Measurements from ENCODE around the gene ABCA3.

Gene ABCA3

DNA sequence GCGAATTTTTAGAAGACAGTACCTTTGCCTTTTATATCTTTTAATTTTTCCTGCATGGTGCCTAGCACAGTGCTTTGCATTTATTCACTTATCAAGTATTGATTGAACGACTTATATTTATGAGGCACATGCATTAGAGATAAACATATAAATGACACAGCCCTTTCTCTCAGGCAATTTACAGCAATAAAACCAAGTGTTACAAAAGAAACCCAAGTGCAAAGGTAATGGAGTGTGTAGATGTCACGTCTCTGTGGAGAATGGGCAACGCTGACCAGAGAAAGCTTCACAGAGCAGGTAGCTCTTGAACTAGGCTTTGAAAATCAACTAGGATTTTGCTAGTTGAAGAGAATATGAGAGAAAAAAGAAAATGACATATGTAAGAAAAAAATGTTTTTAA lies 32.6 kb upstream of the ABCA3 start:
- H3K4me1 ChIP-seq (ENCODE audit: low read length) = no peaks in the 10 kb centered on the region
- no peak overlapping the region for H3K4me3 ChIP-seq (ENCODE audit: low read length)
- no peak overlapping the region for H3K4me2 ChIP-seq (ENCODE audit: low read length)
- H3K9ac ChIP-seq (ENCODE audit: low read length) = no peak overlapping the region
- no peaks in the 10 kb centered on the region for H3K9me3 ChIP-seq (ENCODE audit: insufficient read depth, low read length)
- H2AFZ ChIP-seq (ENCODE audit: low read depth, low read length) = no peak overlapping the region
- H4K20me1 ChIP-seq (ENCODE audit: insufficient read depth, low read length) = no peaks in the 10 kb centered on the region
- H3K27ac ChIP-seq (ENCODE audit: low read length) = no peak overlapping the region
- TF ChIP-seq CTCF (IDR thresholded peaks at IDR 0.05; ENCODE audit: low read depth, low read length) = no peak
- no peak for TF ChIP-seq EZH2phosphoT487 (IDR thresholded peaks at IDR 0.05; ENCODE audit: low read depth)
- H3K36me3 ChIP-seq (replicated peaks; ENCODE audit: low read depth, low read length) = no peaks in the 10 kb centered on the region
- no peaks in the 10 kb centered on the region for H3K79me2 ChIP-seq (ENCODE audit: low read length)
- H3K27me3 ChIP-seq (ENCODE audit: low read depth, low read length) = peaks cover 16% of the 10 kb centered on the region

DNA sequence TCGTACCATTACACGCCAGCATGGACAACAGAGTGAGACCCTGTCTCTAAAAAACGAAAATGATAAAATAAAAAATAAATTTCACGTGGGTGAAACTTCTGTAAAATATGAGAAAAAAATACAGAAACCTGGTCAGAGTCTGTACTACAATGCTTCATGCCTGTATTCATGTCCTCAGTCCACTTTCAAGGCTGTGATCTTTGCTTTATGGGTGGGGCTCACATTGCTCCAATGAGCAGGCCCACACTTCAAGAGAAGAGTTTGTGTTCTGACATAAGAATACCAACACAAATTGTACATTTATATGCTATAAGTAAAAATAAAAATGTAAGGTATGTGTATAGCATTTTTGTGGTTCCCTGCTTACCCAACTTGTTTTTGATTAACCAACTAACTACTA lies 32.2 kb upstream of the ABCA3 start:
- H3K36me3 ChIP-seq (replicated peaks; ENCODE audit: low read depth, low read length) = no peaks in the 10 kb centered on the region
- H3K9ac ChIP-seq (ENCODE audit: low read length) = no peak overlapping the region
- no peak overlapping the region for H3K4me2 ChIP-seq (ENCODE audit: low read length)
- no peaks in the 10 kb centered on the region for H3K79me2 ChIP-seq (ENCODE audit: low read length)
- H3K27ac ChIP-seq (ENCODE audit: low read length) = no peak overlapping the region
- H4K20me1 ChIP-seq (ENCODE audit: insufficient read depth, low read length) = no peaks in the 10 kb centered on the region
- no peaks in the 10 kb centered on the region for H3K9me3 ChIP-seq (ENCODE audit: insufficient read depth, low read length)
- no peak for TF ChIP-seq CTCF (IDR thresholded peaks at IDR 0.05; ENCODE audit: low read depth, low read length)
- no peak for TF ChIP-seq EZH2phosphoT487 (IDR thresholded peaks at IDR 0.05; ENCODE audit: low read depth)
- no peak overlapping the region for H2AFZ ChIP-seq (ENCODE audit: low read depth, low read length)
- no peak overlapping the region for H3K4me3 ChIP-seq (ENCODE audit: low read length)
- H3K27me3 ChIP-seq (ENCODE audit: low read depth, low read length) = peaks cover 16% of the 10 kb centered on the region
- peaks cover under 1% of the 10 kb centered on the region; the same call in 1 of the 2 replicates for H3K4me1 ChIP-seq (ENCODE audit: low read length)

DNA sequence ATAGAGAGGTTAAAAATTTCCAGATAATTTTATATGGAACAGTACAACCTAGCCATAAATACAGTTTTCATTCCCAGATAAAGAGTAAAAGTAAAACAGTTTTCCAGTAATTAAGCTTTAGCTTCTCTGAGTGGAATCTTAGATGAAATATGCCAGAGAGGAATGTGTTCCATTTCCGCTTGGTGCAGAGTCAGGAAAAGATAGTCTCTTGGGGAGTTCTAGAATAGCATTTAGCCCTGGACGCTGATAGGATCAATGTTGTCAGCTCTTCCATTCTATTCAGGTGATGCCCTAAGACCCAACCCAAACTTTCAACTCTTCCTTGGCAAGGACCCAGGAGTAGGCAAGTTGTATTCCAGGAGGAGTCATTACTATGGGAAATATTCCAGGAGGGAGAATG lies 30.9 kb upstream of the ABCA3 start:
- H3K9ac ChIP-seq (ENCODE audit: low read length) = no peak overlapping the region

DNA sequence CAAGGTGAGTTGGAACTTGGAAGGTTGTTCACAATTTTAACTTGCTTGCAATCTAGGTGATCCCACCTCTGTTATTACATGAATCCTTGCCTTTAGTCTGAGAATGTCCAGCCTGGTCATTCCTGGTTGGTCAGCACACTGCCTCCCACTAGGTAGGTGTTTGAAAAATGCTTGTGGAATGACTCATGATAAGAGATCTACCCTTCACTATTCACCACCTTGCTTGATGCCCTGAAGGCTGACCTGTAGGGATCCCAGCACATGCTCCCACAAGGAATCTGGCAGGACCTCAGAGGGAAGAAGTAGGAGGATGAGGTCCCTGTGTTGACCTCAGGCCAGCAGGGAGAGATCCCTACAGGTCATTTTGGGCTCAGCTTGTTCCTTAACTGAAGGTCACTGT lies 30.2 kb upstream of the ABCA3 start:
- H3K4me3 ChIP-seq (ENCODE audit: low read length) = no peak overlapping the region
- H3K9me3 ChIP-seq (ENCODE audit: insufficient read depth, low read length) = no peaks in the 10 kb centered on the region
- H4K20me1 ChIP-seq (ENCODE audit: insufficient read depth, low read length) = no peaks in the 10 kb centered on the region
- no peaks in the 10 kb centered on the region for H3K79me2 ChIP-seq (ENCODE audit: low read length)
- H3K27ac ChIP-seq (ENCODE audit: low read length) = no peak overlapping the region
- no peaks in the 10 kb centered on the region for H3K36me3 ChIP-seq (replicated peaks; ENCODE audit: low read depth, low read length)
- peaks cover 20% of the 10 kb centered on the region for H3K4me1 ChIP-seq (ENCODE audit: low read length)
- TF ChIP-seq EZH2phosphoT487 (IDR thresholded peaks at IDR 0.05; ENCODE audit: low read depth) = no peak
- no peak for TF ChIP-seq CTCF (IDR thresholded peaks at IDR 0.05; ENCODE audit: low read depth, low read length)
- no peak overlapping the region for H3K4me2 ChIP-seq (ENCODE audit: low read length)
- H2AFZ ChIP-seq (ENCODE audit: low read depth, low read length) = no peak overlapping the region
- no peak overlapping the region for H3K9ac ChIP-seq (ENCODE audit: low read length)
- H3K27me3 ChIP-seq (ENCODE audit: low read depth, low read length) = peaks cover 27% of the 10 kb centered on the region

More for the DNA sequence above, 30.9 kb upstream of the ABCA3 start:
- H3K27me3 ChIP-seq (ENCODE audit: low read depth, low read length) = peaks cover 20% of the 10 kb centered on the region
- H3K9me3 ChIP-seq (ENCODE audit: insufficient read depth, low read length) = no peaks in the 10 kb centered on the region
- no peaks in the 10 kb centered on the region for H3K79me2 ChIP-seq (ENCODE audit: low read length)
- TF ChIP-seq CTCF (IDR thresholded peaks at IDR 0.05; ENCODE audit: low read depth, low read length) (no peak), EZH2phosphoT487 (IDR thresholded peaks at IDR 0.05; ENCODE audit: low read depth) (no peak)
- no peak overlapping the region for H2AFZ ChIP-seq (ENCODE audit: low read depth, low read length)
- H4K20me1 ChIP-seq (ENCODE audit: insufficient read depth, low read length) = no peaks in the 10 kb centered on the region
- no peak overlapping the region for H3K4me3 ChIP-seq (ENCODE audit: low read length)
- no peak overlapping the region for H3K4me2 ChIP-seq (ENCODE audit: low read length)
- H3K27ac ChIP-seq (ENCODE audit: low read length) = no peak overlapping the region
- peaks cover 13% of the 10 kb centered on the region for H3K4me1 ChIP-seq (ENCODE audit: low read length)
- H3K36me3 ChIP-seq (replicated peaks; ENCODE audit: low read depth, low read length) = no peaks in the 10 kb centered on the region
